HepG2 (cell line): Measurements from ENCODE around the gene GABRR3. TPM values are rescaled to one million over a fixed set of nuclear protein-coding genes. Genes with fewer than 3 reads are reported as not detected.

Experiments used
- ATAC-seq: fragments of 200-7000 bp; cut with Tn5 transposase; 3 replicates; pipeline ENCODE4 v1.9.1; 2020; ENCODE audit warnings: mild to moderate bottlenecking, moderate library complexity
- BruUV-seq: library from RNA; stranded (reverse); fragments of 400-500 nt; replicated peaks from 2 replicates; lab custom pipeline; 2021; lab: Mats Ljungman, UMichigan
- CTCF ChIA-PET: fragments of 300-600 bp; formaldehyde crosslinking; extraction: SDS; loops from one replicate; lab custom pipeline; 2021; ENCODE audit warnings: low total read pairs, inconsistent platforms, low intra/inter-chr PET ratio; lab: Yijun Ruan, JAX
- POLR2A ChIA-PET: fragments of 350-600 bp; sonication (Branson Sonifier 250); formaldehyde crosslinking; loops from one replicate; lab custom pipeline; 2020; ENCODE audit warnings: antibody characterized with exemption, inconsistent platforms; lab: Yijun Ruan, JAX
- DNase-seq: peaks from one replicate; pipeline ENCODE4 v3.0.0-alpha.2; 2015; ENCODE audit warnings: low spot score
- FAIRE-seq: peaks from 3 replicates; lab custom pipeline; 2011; peaks lifted over from hg19 to GRCh38; lab: Jason Lieb, UNC
- H2AFZ ChIP-seq: one replicate; pipeline ENCODE4 v1.6.1; 2011; ENCODE audit warnings: low read length, inconsistent platforms
- H3K27ac ChIP-seq: fragments of 300-600 bp; 3 replicates; pipeline ENCODE4 v1.8.0; 2011; ENCODE audit warnings: mixed run types, mild to moderate bottlenecking, mixed read lengths, low read length, inconsistent platforms; ENCODE audit not compliant: insufficient read depth; ENCODE audit errors: extremely low read length
- H3K27me3 ChIP-seq, 2 experiments: fragments of 200-600 bp in 1 of 2; 2 replicates in 1 of 2; 3 replicates in 1 of 2; pipeline versions ENCODE4 v1.6.0 to v1.8.0; 2011; ENCODE audit warnings: low read length in 2 of 2, mild to moderate bottlenecking in 2 of 2, moderate library complexity in 2 of 2, inconsistent platforms in 1 of 2; ENCODE audit not compliant: insufficient read depth in 2 of 2, control insufficient read depth in 1 of 2
- H3K36me3 ChIP-seq, 2 experiments: fragments of 200-600 bp in 1 of 2; replicated peaks in 1 of 2; 2 replicates in 1 of 2; 3 replicates in 1 of 2; pipeline versions ENCODE4 v1.5.1 to v1.8.0; 2011; ENCODE audit warnings: low read length in 2 of 2, inconsistent platforms in 1 of 2; ENCODE audit not compliant: insufficient read depth in 2 of 2, control insufficient read depth in 1 of 2
- H3K4me1 ChIP-seq: 2 replicates; pipeline ENCODE4 v1.5.1; 2012; ENCODE audit warnings: low read length, inconsistent platforms; ENCODE audit not compliant: insufficient read depth
- H3K4me2 ChIP-seq: 2 replicates; pipeline ENCODE4 v1.6.0; 2011; ENCODE audit warnings: low read depth, low read length, inconsistent platforms
- H3K4me3 ChIP-seq, 3 experiments: fragments of 200-600 bp in 1 of 3; sonication (generic), shearing (Covaris generic) in 1 of 3; replicated peaks in 1 of 3; 2 replicates each; pipeline ENCODE4 v1.5.1; 2011 to 2016; ENCODE audit warnings: low read length in 3 of 3, inconsistent platforms in 2 of 3, low read depth in 2 of 3, mild to moderate bottlenecking in 2 of 3, control low read depth in 1 of 3, mixed read lengths in 1 of 3; ENCODE audit not compliant: insufficient read depth in 1 of 3
- H3K79me2 ChIP-seq: one replicate; pipeline ENCODE4 v1.6.1; 2011; ENCODE audit warnings: low read length, inconsistent platforms; ENCODE audit not compliant: insufficient read depth
- H3K9ac ChIP-seq: 2 replicates; pipeline ENCODE4 v1.6.0; 2011; ENCODE audit warnings: mild to moderate bottlenecking, low read depth, low read length, inconsistent platforms; ENCODE audit not compliant: insufficient read depth
- H3K9me3 ChIP-seq: 2 replicates; pipeline ENCODE4 v1.5.1; 2012; ENCODE audit warnings: mild to moderate bottlenecking, low read length
- H4K20me1 ChIP-seq: 2 replicates; pipeline ENCODE4 v1.6.0; 2011; ENCODE audit warnings: inconsistent platforms, mild to moderate bottlenecking, low read length, moderate library complexity; ENCODE audit not compliant: insufficient read depth
- HNRNPK ChIP-seq: fragments of 200-400 bp; formaldehyde crosslinking; IDR thresholded peaks from 2 replicates; pipeline ENCODE4 v1.6.1; 2018; ENCODE audit warnings: low read length, low read depth, moderate library complexity, mild to moderate bottlenecking; ENCODE audit not compliant: poor library complexity, severe bottlenecking
- HNRNPL ChIP-seq: fragments of 200-400 bp; formaldehyde crosslinking; IDR thresholded peaks from 2 replicates; pipeline ENCODE4 v1.6.1; 2017; ENCODE audit warnings: mild to moderate bottlenecking, low read depth, low read length
- IRF2 ChIP-seq: IDR thresholded peaks from 2 replicates; pipeline ENCODE4 v1.6.1; 2018; ENCODE audit warnings: missing genetic modification reagents, missing compliant biosample characterization
- RELA ChIP-seq: sonication (generic); formaldehyde crosslinking; IDR thresholded peaks from 2 replicates; pipeline ENCODE4 v1.4.0; 2020; ENCODE audit warnings: missing genetic modification reagents
- SRSF1 ChIP-seq: fragments of 200-400 bp; formaldehyde crosslinking; optimal IDR thresholded peaks from 2 replicates; pipeline ENCODE3; 2017; ENCODE audit warnings: mild to moderate bottlenecking, low read depth, low read length, moderate library complexity
- STAT5B ChIP-seq: sonication (generic); formaldehyde crosslinking; IDR thresholded peaks from 2 replicates; pipeline ENCODE4 v1.4.0; 2020; ENCODE audit warnings: missing genetic modification reagents
- ZNF546 ChIP-seq: sonication (generic); formaldehyde crosslinking; conservative IDR thresholded peaks from 2 replicates; pipeline ENCODE4 v1.8.1; 2023; ENCODE audit warnings: mild to moderate bottlenecking, missing genetic modification reagents
- WGBS: methylation state at CpG from one replicate; pipeline ENCODE4 v1.1.6; 2017; ENCODE audit warnings: low lambda C conversion rate; 5-methylcytosine and 5-hydroxymethylcytosine counted together
- in situ Hi-C: cut with HindIII; loops from 2 replicates; pipeline ENCODE4 v1.10.0; 2017; ENCODE audit warnings: low pct_unique_long_range_greater_than_20kb; ENCODE audit not compliant: extremely low pct_ligation_motif_present
- intact Hi-C: fragments of 100-400 bp; cut with micrococcal nuclease; formaldehyde crosslinking; loops from one replicate; pipeline ENCODE4 v1.10.0; 2022; ENCODE audit not compliant: unreplicated experiment
- polyA plus RNA-seq, 8 experiments: library from polyadenylated mRNA; depleted of rRNA in 3 of 8; stranded (reverse) in 7 of 8; unstranded in 1 of 8; fragments of >200 nt; fragmentation: Illumina TruSeq in 4 of 8; extraction: Trizol in 4 of 8; gene quantifications; 2 replicates each; pipeline versions ENCODE4 v1.2.1 to v1.2.3, GENCODE V29; 2011 to 2016; ENCODE audit warnings: low read depth in 4 of 8, missing spikeins in 1 of 8, mixed read lengths in 1 of 8; ENCODE audit not compliant: insufficient read depth in 1 of 8
- total RNA-seq, 5 experiments: library from RNA; depleted of rRNA; stranded (reverse); fragments of >200 nt; fragmentation: Illumina TruSeq; extraction: Trizol; gene quantifications; 2 replicates each; pipeline ENCODE4 v1.2.3, GENCODE V29; 2016; ENCODE audit warnings: low read depth in 1 of 5
- TF ChIP-seq, protein P1 (sequence below): sonication (generic); formaldehyde crosslinking; IDR thresholded peaks from 2 replicates; pipeline ENCODE4 v1.4.0; 2020; ENCODE audit warnings: mild to moderate bottlenecking, missing genetic modification reagents

The GABRR3 gene
- total and polyA plus RNA-seq, 2 of the 13 experiments (the other 11 are each of a cell fraction or from before 2014, with no cell fraction given): 0.42 to 0.83 TPM

DNA sequence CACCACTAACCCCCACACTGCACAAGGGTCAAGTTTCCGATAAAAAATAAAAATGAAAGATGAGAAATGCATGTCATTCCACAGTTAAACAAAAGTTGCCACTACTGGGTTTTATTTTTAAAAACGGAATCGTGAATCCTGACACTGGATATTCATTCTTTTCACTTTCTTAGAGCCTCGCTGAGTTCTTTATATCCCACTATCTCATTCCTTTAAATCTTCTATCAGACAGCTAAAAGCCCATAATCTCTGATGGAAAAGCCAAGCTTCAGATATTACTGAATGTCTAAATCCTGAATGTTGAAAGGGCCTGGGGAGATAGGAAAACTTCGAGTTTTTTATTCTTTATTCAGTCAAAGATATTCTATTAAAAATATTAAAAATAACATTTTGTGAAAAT lies 74.6 kb downstream of the GABRR3 start:
- ATAC-seq (no peak), DNase-seq (no peak), FAIRE-seq (no peak)
- Histone ChIP-seq H3K9me3 (no peaks in the 10 kb centered on the region), H3K9ac (no peak overlapping the region), H3K4me2 (no peak overlapping the region), H3K4me1 (peaks cover 22% of the 10 kb centered on the region; the same call in 1 of the 2 replicates), H3K36me3 (peaks cover 13 to 66% of the 10 kb centered on the region in 2 experiments), H3K79me2 (peaks cover 28% of the 10 kb centered on the region), H4K20me1 (no peaks in the 10 kb centered on the region), H3K4me3 (no peak overlapping the region), H3K27me3 (no peaks in the 10 kb centered on the region), H3K27ac (no peak overlapping the region), H2AFZ (no peak overlapping the region)
- no peak for TF ChIP-seq STAT5B (CRISPR knock-in tag)
- 90% methylated on average over 5 of the region's 5 CpGs for WGBS
- BruUV-seq: no TSS peak
- ChIA-PET POLR2A (no interaction called here), CTCF (no interaction called here)
- intact Hi-C loops (no loop called here), in situ Hi-C loops (no loop called here)

DNA sequence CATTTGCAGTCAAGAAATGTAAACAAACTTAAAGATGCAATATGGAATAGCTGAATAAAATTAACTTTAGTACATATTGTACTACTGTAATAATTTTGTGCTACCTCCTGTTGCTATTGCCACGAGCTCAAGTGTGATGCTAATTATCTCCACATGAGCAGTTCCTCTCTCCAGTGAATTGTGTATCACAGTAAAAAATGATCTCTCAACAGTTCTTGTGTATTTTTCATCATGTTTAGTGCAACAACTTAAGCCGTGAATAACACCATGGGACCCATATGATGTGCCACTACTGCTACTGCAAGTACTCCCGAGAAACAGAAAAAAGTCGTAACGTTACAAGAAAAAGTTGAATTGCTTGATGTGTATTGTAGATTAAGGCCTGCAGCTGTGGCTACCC lies 75.2 kb downstream of the GABRR3 start:
- ChIA-PET POLR2A (no interaction called here), CTCF (no interaction called here)
- H3K27ac ChIP-seq: no peak overlapping the region
- peaks cover 15 to 68% of the 10 kb centered on the region in 2 experiments for H3K36me3 ChIP-seq
- WGBS: 99% methylated on average over 5 of the region's 5 CpGs
- no peak overlapping the region for H3K4me2 ChIP-seq
- H3K9me3 ChIP-seq: no peaks in the 10 kb centered on the region
- no peak overlapping the region for H3K9ac ChIP-seq
- BruUV-seq: no TSS peak
- no peaks in the 10 kb centered on the region for H3K27me3 ChIP-seq
- intact Hi-C loops (no loop called here), in situ Hi-C loops (no loop called here)
- FAIRE-seq (no peak), DNase-seq (no peak), ATAC-seq (no peak)
- no peak for TF ChIP-seq ZNF546 (CRISPR knock-in tag)
- no peak for TF ChIP-seq SRSF1
- TF ChIP-seq HNRNPL: no peak
- no peak for TF ChIP-seq HNRNPK
- TF ChIP-seq IRF2 (CRISPR knock-in tag): no peak
- TF ChIP-seq, protein P1, sequence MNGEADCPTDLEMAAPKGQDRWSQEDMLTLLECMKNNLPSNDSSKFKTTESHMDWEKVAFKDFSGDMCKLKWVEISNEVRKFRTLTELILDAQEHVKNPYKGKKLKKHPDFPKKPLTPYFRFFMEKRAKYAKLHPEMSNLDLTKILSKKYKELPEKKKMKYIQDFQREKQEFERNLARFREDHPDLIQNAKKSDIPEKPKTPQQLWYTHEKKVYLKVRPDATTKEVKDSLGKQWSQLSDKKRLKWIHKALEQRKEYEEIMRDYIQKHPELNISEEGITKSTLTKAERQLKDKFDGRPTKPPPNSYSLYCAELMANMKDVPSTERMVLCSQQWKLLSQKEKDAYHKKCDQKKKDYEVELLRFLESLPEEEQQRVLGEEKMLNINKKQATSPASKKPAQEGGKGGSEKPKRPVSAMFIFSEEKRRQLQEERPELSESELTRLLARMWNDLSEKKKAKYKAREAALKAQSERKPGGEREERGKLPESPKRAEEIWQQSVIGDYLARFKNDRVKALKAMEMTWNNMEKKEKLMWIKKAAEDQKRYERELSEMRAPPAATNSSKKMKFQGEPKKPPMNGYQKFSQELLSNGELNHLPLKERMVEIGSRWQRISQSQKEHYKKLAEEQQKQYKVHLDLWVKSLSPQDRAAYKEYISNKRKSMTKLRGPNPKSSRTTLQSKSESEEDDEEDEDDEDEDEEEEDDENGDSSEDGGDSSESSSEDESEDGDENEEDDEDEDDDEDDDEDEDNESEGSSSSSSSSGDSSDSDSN (CRISPR knock-in tag): no peak
- TF ChIP-seq RELA (CRISPR knock-in tag): no peak
- no peak overlapping the region for H3K4me3 ChIP-seq
- peaks cover 23% of the 10 kb centered on the region for H3K79me2 ChIP-seq
- H3K4me1 ChIP-seq: peaks cover 15% of the 10 kb centered on the region; the same call in 1 of the 2 replicates
- no peak overlapping the region for H2AFZ ChIP-seq
- no peaks in the 10 kb centered on the region for H4K20me1 ChIP-seq
